K562 (cell line): ENCODE results near the gene DOLPP1. TPM values are rescaled to one million over a fixed set of nuclear protein-coding genes. Genes with fewer than 3 reads are reported as not detected.

Experiments
- ATAC-seq: fragments of 200-7000 bp; cut with Tn5 transposase; 3 replicates; pipeline ENCODE4 v1.9.1; 2020; ENCODE audit warnings: moderate library complexity
- BruUV-seq: library from RNA; stranded (reverse); fragments of 400-500 nt; replicated peaks from 2 replicates; lab custom pipeline; 2021; lab: Mats Ljungman, UMichigan
- CTCF ChIA-PET: fragments of 300-600 bp; formaldehyde crosslinking; extraction: SDS; loops from one replicate; lab custom pipeline; 2021; ENCODE audit warnings: low intra/inter-chr PET ratio; lab: Yijun Ruan, JAX
- POLR2A ChIA-PET: fragments of 300-600, 350-650 bp; sonication (Branson Sonifier 250); formaldehyde crosslinking; extraction: SDS; loops from one replicate; lab custom pipeline; 2021; ENCODE audit warnings: antibody characterized with exemption, inconsistent platforms; lab: Yijun Ruan, JAX
- DNase-seq, 4 experiments: peaks; one replicate each; pipeline versions ENCODE4 v3.0.0 to v3.0.0-alpha.2; 2011 to 2018; ENCODE audit warnings: low spot score in 3 of 4, mixed read lengths in 3 of 4; ENCODE audit errors: extremely low read depth in 1 of 4
- FAIRE-seq: peaks from 2 replicates; lab custom pipeline; 2011; peaks lifted over from hg19 to GRCh38; lab: Jason Lieb, UNC
- H2AFZ ChIP-seq: 2 replicates; pipeline ENCODE4 v1.6.0; 2011; ENCODE audit warnings: low read depth, low read length, control low read depth, inconsistent platforms
- H3K27ac ChIP-seq: fragments of 200-600 bp; 3 replicates; pipeline ENCODE4 v1.8.0; 2011; ENCODE audit warnings: low read depth, mild to moderate bottlenecking, control low read depth, inconsistent platforms, low read length, moderate library complexity, mixed read lengths; ENCODE audit errors: extremely low read depth
- H3K27me3 ChIP-seq, 2 experiments: fragments of 300-600 bp in 1 of 2; 2 replicates in 1 of 2; 3 replicates in 1 of 2; pipeline versions ENCODE4 v1.6.0 to v1.8.0; 2011; ENCODE audit warnings: inconsistent platforms in 2 of 2, low read length in 2 of 2, mild to moderate bottlenecking in 1 of 2, mixed read lengths in 1 of 2, moderate library complexity in 1 of 2; ENCODE audit not compliant: control insufficient read depth in 2 of 2, insufficient read depth in 2 of 2
- H3K36me3 ChIP-seq: fragments of 300-600 bp; 3 replicates; pipeline ENCODE4 v1.8.0; 2011; ENCODE audit warnings: mild to moderate bottlenecking, low read length, inconsistent platforms; ENCODE audit not compliant: control insufficient read depth, insufficient read depth
- H3K4me1 ChIP-seq, 2 experiments: fragments of 200-600 bp in 1 of 2; replicated peaks in 1 of 2; 2 replicates in 1 of 2; 3 replicates in 1 of 2; pipeline versions ENCODE4 v1.5.1 to v1.8.0; 2011; ENCODE audit warnings: inconsistent platforms in 2 of 2, low read length in 2 of 2, mild to moderate bottlenecking in 1 of 2, mixed read lengths in 1 of 2, moderate library complexity in 1 of 2; ENCODE audit not compliant: control insufficient read depth in 2 of 2, insufficient read depth in 2 of 2
- H3K4me2 ChIP-seq: 2 replicates; pipeline ENCODE4 v1.6.1; 2011; ENCODE audit warnings: low read length, control low read depth, inconsistent platforms, mixed read lengths; ENCODE audit not compliant: insufficient read depth
- H3K4me3 ChIP-seq: fragments of 200-600 bp; sonication (generic), shearing (Covaris generic); 2 replicates; pipeline ENCODE4 v1.5.1; 2016; ENCODE audit warnings: control low read depth, inconsistent platforms
- H3K79me2 ChIP-seq: fragments of 200-600 bp; 3 replicates; pipeline ENCODE4 v1.8.0; 2011; ENCODE audit warnings: low read length, inconsistent platforms; ENCODE audit not compliant: control insufficient read depth, insufficient read depth
- H3K9ac ChIP-seq, 2 experiments: 2 replicates each; pipeline versions ENCODE4 v1.6.0 to v1.6.1; 2011; ENCODE audit warnings: low read depth in 2 of 2, low read length in 2 of 2, control low read depth in 1 of 2, inconsistent platforms in 1 of 2, mild to moderate bottlenecking in 1 of 2, mixed read lengths in 1 of 2; ENCODE audit not compliant: insufficient read depth in 1 of 2
- H3K9me1 ChIP-seq: one replicate; pipeline ENCODE4 v1.6.0; 2011; ENCODE audit warnings: inconsistent platforms, mild to moderate bottlenecking, low read length, moderate library complexity; ENCODE audit not compliant: control insufficient read depth, insufficient read depth
- H3K9me3 ChIP-seq: replicated peaks from 2 replicates; pipeline ENCODE4 v1.5.1; 2011; ENCODE audit warnings: low read depth, low read length, inconsistent platforms; ENCODE audit not compliant: control insufficient read depth, insufficient read depth
- H4K20me1 ChIP-seq: replicated peaks from 2 replicates; pipeline ENCODE4 v1.6.1; 2011; ENCODE audit warnings: low read length, inconsistent platforms, mixed read lengths; ENCODE audit not compliant: control insufficient read depth, insufficient read depth
- KAT2B ChIP-seq: IDR thresholded peaks from one replicate; pipeline ENCODE4 v1.6.1; 2012; ENCODE audit warnings: low read depth, mild to moderate bottlenecking, control low read depth, inconsistent platforms, low read length, moderate library complexity
- NFIC ChIP-seq: fragments of 450-650 bp; IDR thresholded peaks from 2 replicates; pipeline ENCODE4 v1.6.1; 2017; ENCODE audit warnings: mild to moderate bottlenecking, inconsistent platforms
- ZNF699 ChIP-seq: fragments of 250-450 bp; sonication (Bioruptor Pico); IDR thresholded peaks from 2 replicates; pipeline ENCODE4 v1.8.0; 2021; ENCODE audit warnings: mild to moderate bottlenecking, moderate library complexity; ENCODE audit not compliant: insufficient replicate concordance
- WGBS: fragments of 100-300 bp; shearing (Covaris generic); methylation state at CpG from one replicate; pipeline ENCODE4 v1.1.6; 2016; ENCODE audit warnings: low coverage, mixed read lengths; ENCODE audit not compliant: insufficient coverage; ENCODE audit errors: missing lambda C conversion rate; 5-methylcytosine and 5-hydroxymethylcytosine counted together
- in situ Hi-C: fragments of 300-500 bp; cut with MboI; formaldehyde crosslinking; loops from 4 replicates; pipeline ENCODE4 v1.15.0; 2018; ENCODE audit warnings: inconsistent platforms, mixed read lengths
- intact Hi-C: fragments of 100-400 bp; cut with micrococcal nuclease; formaldehyde crosslinking; loops from 2 replicates; pipeline ENCODE4 v1.14.2; 2022
- polyA plus RNA-seq, 8 experiments: library from polyadenylated mRNA; depleted of rRNA in 4 of 8; stranded (reverse) in 5 of 8; unstranded in 3 of 8; fragments of >200 nt; fragmentation: Nextera tagmentation in 2 of 8; fragmentation: Illumina TruSeq in 1 of 8; extraction: Ambion mirVana in 2 of 8; extraction: Trizol in 1 of 8; gene quantifications; 2 replicates each; pipeline versions ENCODE4 v1.2.1 to v1.2.3, GENCODE V29; 2011 to 2014; ENCODE audit warnings: inconsistent platforms in 1 of 8, missing spikeins in 1 of 8
- total RNA-seq, 7 experiments: library from RNA; depleted of rRNA in 6 of 7; stranded (reverse); fragments of >200 nt in 6 of 7; fragmentation: Illumina TruSeq in 2 of 7; extraction: Trizol in 2 of 7; gene quantifications; 2 replicates each; pipeline versions ENCODE4 v1.2.1 to v1.2.3, GENCODE V29; 2011 to 2021; ENCODE audit warnings: low replicate concordance in 1 of 7

DOLPP1 gene
- total and polyA plus RNA-seq, 9 of the 15 experiments (the other 6 are each of a cell fraction or from before 2014, with no cell fraction given), result 3.0 to 39.8 (median 30.5) TPM

GRCh38 chr9:129042016-129042415 lies 38.9 kb upstream of the DOLPP1 start:
- no TSS peak for BruUV-seq
- Histone ChIP-seq H3K36me3 (peaks cover 57% of the 10 kb centered on the region; the same call in 2 of the 3 replicates), H3K9me1 (peaks cover 4% of the 10 kb centered on the region), H2AFZ (no peak overlapping the region), H3K27me3 (no peaks in the 10 kb centered on the region), H3K9me3 (no peaks in the 10 kb centered on the region), H3K4me2 (no peak overlapping the region), H3K27ac (no peak overlapping the region), H3K4me3 (no peak overlapping the region), H3K9ac (peak overlapping the region in 1 of 2 experiments; percentile 68; a peak in 2 of 4 replicates), H3K79me2 (peaks cover 43% of the 10 kb centered on the region), H4K20me1 (no peaks in the 10 kb centered on the region; the same call in 1 of the 2 replicates), H3K4me1 (peaks cover 24 to 31% of the 10 kb centered on the region in 2 experiments)
- DNase-seq (no peak), FAIRE-seq (no peak), ATAC-seq (no peak)
- ChIA-PET CTCF (no interaction called here), POLR2A (interaction anchor here (0.5 kb wide), 1 partner anchor 15 kb away, joined by 3 read pairs; no protein-coding TSS in a partner anchor)
- in situ Hi-C loops, result no loop called here
- 95% methylated on average over 15 of the region's 16 CpGs for WGBS
- TF ChIP-seq KAT2B, result no peak
- peak; percentile 27; the same call in 1 of the 2 replicates for TF ChIP-seq NFIC
- intact Hi-C loops, result no loop called here

GRCh38 chr9:129052592-129052991 lies 28.3 kb upstream of the DOLPP1 start:
- DNase-seq (peak in 2 of 4 experiments; percentile 10 to 12), ATAC-seq (no peak), FAIRE-seq (no peak)
- Histone ChIP-seq H3K9me3 (no peaks in the 10 kb centered on the region), H3K4me3 (no peak overlapping the region), H3K36me3 (peaks cover 64% of the 10 kb centered on the region; the same call in 2 of the 3 replicates), H3K4me2 (no peak overlapping the region), H3K9ac (peak overlapping the region in 1 of 2 experiments; percentile 69; a peak in 1 of 4 replicates), H3K27me3 (no peaks in the 10 kb centered on the region), H2AFZ (no peak overlapping the region), H3K79me2 (no peaks in the 10 kb centered on the region), H3K9me1 (no peaks in the 10 kb centered on the region), H3K27ac (no peak overlapping the region), H4K20me1 (0 out of 2 replicates have a peak, but pooled peaks cover 3% of the 10 kb centered on the region), H3K4me1 (no peaks in the 10 kb centered on the region; a peak in 2 of 5 replicates)
- intact Hi-C loops (no loop called here), in situ Hi-C loops (no loop called here)
- 88% methylated on average over 8 of the region's 8 CpGs for WGBS
- TF ChIP-seq NFIC (peak; percentile 26; the same call in 1 of the 2 replicates), ZNF699 (no peak)
- CTCF ChIA-PET, result no interaction called here
- BruUV-seq, result no TSS peak
- POLR2A ChIA-PET, result interaction anchor here (0.6 to 1.6 kb wide), 2 partner anchors 15 to 405 kb away, joined by 4 to 5 read pairs; no protein-coding TSS in a partner anchor
